Stomach smooth muscle (tissue), 2 donors: ENCODE measurements around the gene EMC9.

Experiments
- H3K27ac ChIP-seq: one replicate; pipeline ENCODE4 v1.7.0; 2013; ENCODE audit warnings: mild to moderate bottlenecking, low read length, inconsistent platforms
- H3K27me3 ChIP-seq, 2 donors: one replicate each; pipeline ENCODE4 v1.7.0; 2013; ENCODE audit warnings: low read length in 2 of 2; ENCODE audit not compliant: insufficient read depth in 2 of 2, control insufficient read depth in 1 of 2
- H3K36me3 ChIP-seq, 2 donors: one replicate each; pipeline ENCODE4 v1.7.0; 2013; ENCODE audit warnings: low read length in 2 of 2; ENCODE audit not compliant: control insufficient read depth in 2 of 2, insufficient read depth in 2 of 2
- H3K4me1 ChIP-seq: one replicate; pipeline ENCODE4 v1.7.0; 2013; ENCODE audit warnings: low read length; ENCODE audit not compliant: control insufficient read depth, insufficient read depth
- H3K4me3 ChIP-seq, 2 donors: one replicate each; pipeline ENCODE4 v1.7.0; 2013; ENCODE audit warnings: low read length in 2 of 2
- H3K9ac ChIP-seq, 2 donors: one replicate each; pipeline ENCODE4 v1.7.0; 2013; ENCODE audit warnings: low read length in 2 of 2, mild to moderate bottlenecking in 1 of 2
- H3K9me3 ChIP-seq, 2 donors: one replicate each; pipeline ENCODE4 v1.7.0; 2013; ENCODE audit warnings: low read length in 2 of 2; ENCODE audit not compliant: control insufficient read depth in 2 of 2
- donor health status: healthy.
- donor health status: Pancreatic carcinoma.

The EMC9 gene

GRCh38 chr14:24130380-24130716 is 11.0 kb downstream of the EMC9 start, which contains the start of gene FITM1:
Gene FITM1, plus strand, starts transcription at chr14:24130659. Its CDS starts 905 bp downstream, at chr14:24131564.
- no peaks in the 10 kb centered on the region for H3K36me3 ChIP-seq
- no peaks in the 10 kb centered on the region for H3K9me3 ChIP-seq
- peaks cover 1% of the 10 kb centered on the region for H3K4me1 ChIP-seq
- H3K27ac ChIP-seq: no peak within 1 kb of the TSS
- no peak within 1 kb of the TSS for H3K9ac ChIP-seq
- no peaks in the 10 kb centered on the region for H3K27me3 ChIP-seq
- no peak within 1 kb of the TSS for H3K4me3 ChIP-seq

- Histone ChIP-seq H3K4me1 (no peaks in the 10 kb centered on the region), H3K4me3 (no peak overlapping the region)
These were observed 11.9 kb downstream of the EMC9 start for GRCh38 chr14:24129410-24129998.

GRCh38 chr14:24127673-24128072 is 13.7 kb downstream of the EMC9 start:
- H3K9me3 ChIP-seq: no peaks in the 10 kb centered on the region
- H3K4me1 ChIP-seq: no peaks in the 10 kb centered on the region
- no peak overlapping the region for H3K4me3 ChIP-seq
- no peak overlapping the region for H3K27ac ChIP-seq
- H3K36me3 ChIP-seq: peaks cover 8 to 9% of the 10 kb centered on the region in 2 donors
- H3K9ac ChIP-seq: no peak overlapping the region
- no peaks in the 10 kb centered on the region for H3K27me3 ChIP-seq

More at GRCh38 chr14:24129410-24129998, 11.9 kb downstream of the EMC9 start:
- Histone ChIP-seq H3K9ac (no peak overlapping the region), H3K36me3 (no peaks in the 10 kb centered on the region), H3K27ac (no peak overlapping the region), H3K9me3 (no peaks in the 10 kb centered on the region), H3K27me3 (no peaks in the 10 kb centered on the region)

- no peak overlapping the region for H3K9ac ChIP-seq
- no peaks in the 10 kb centered on the region for H3K9me3 ChIP-seq
- no peaks in the 10 kb centered on the region for H3K4me1 ChIP-seq
- no peaks in the 10 kb centered on the region for H3K27me3 ChIP-seq
- no peak overlapping the region for H3K27ac ChIP-seq
- no peak overlapping the region for H3K4me3 ChIP-seq
- peaks cover 11 to 13% of the 10 kb centered on the region in 2 donors for H3K36me3 ChIP-seq
These were observed 14.5 kb downstream of the EMC9 start for GRCh38 chr14:24126939-24127338.

GRCh38 chr14:24123424-24124417 is 17.7 kb downstream of the EMC9 start:
- Histone ChIP-seq H3K36me3 (peaks cover 34 to 36% of the 10 kb centered on the region in 2 donors), H3K4me1 (no peaks in the 10 kb centered on the region), H3K9ac (no peak overlapping the region), H3K4me3 (no peak overlapping the region), H3K9me3 (no peaks in the 10 kb centered on the region), H3K27me3 (no peaks in the 10 kb centered on the region), H3K27ac (no peak overlapping the region)

GRCh38 chr14:24122898-24123297 is 18.5 kb downstream of the EMC9 start:
- Histone ChIP-seq H3K36me3 (peaks cover 42 to 44% of the 10 kb centered on the region in 2 donors), H3K9me3 (no peaks in the 10 kb centered on the region), H3K4me3 (no peak overlapping the region), H3K27me3 (no peaks in the 10 kb centered on the region), H3K4me1 (no peaks in the 10 kb centered on the region), H3K27ac (no peak overlapping the region), H3K9ac (no peak overlapping the region)

GRCh38 chr14:24122416-24122815 is 19.0 kb downstream of the EMC9 start:
- no peaks in the 10 kb centered on the region for H3K4me1 ChIP-seq
- peaks cover 47% of the 10 kb centered on the region in 2 donors for H3K36me3 ChIP-seq
- no peak overlapping the region for H3K4me3 ChIP-seq
- no peak overlapping the region for H3K9ac ChIP-seq
- no peaks in the 10 kb centered on the region for H3K9me3 ChIP-seq
- H3K27me3 ChIP-seq: no peaks in the 10 kb centered on the region
- no peak overlapping the region for H3K27ac ChIP-seq

- H3K9me3 ChIP-seq: no peaks in the 10 kb centered on the region
- peaks cover 5% of the 10 kb centered on the region for H3K4me1 ChIP-seq
- no peak overlapping the region for H3K27ac ChIP-seq
- H3K9ac ChIP-seq: no peak overlapping the region
- H3K4me3 ChIP-seq: no peak overlapping the region
- H3K36me3 ChIP-seq: peaks cover 47 to 51% of the 10 kb centered on the region in 2 donors
- no peaks in the 10 kb centered on the region for H3K27me3 ChIP-seq
These were observed 20.2 kb downstream of the EMC9 start for GRCh38 chr14:24121210-24121609.

- Histone ChIP-seq H3K36me3 (peaks cover 47 to 51% of the 10 kb centered on the region in 2 donors), H3K27me3 (no peaks in the 10 kb centered on the region), H3K9me3 (no peaks in the 10 kb centered on the region), H3K9ac (no peak overlapping the region), H3K4me1 (peaks cover 18% of the 10 kb centered on the region), H3K4me3 (no peak overlapping the region), H3K27ac (no peak overlapping the region)
These were observed 21.7 kb downstream of the EMC9 start for GRCh38 chr14:24119691-24120090.

GRCh38 chr14:24117179-24117578 is 24.2 kb downstream of the EMC9 start:
- H3K4me1 ChIP-seq: peaks cover 18% of the 10 kb centered on the region
- no peaks in the 10 kb centered on the region for H3K9me3 ChIP-seq
- H3K36me3 ChIP-seq: peaks cover 36 to 38% of the 10 kb centered on the region in 2 donors
- no peak overlapping the region for H3K27ac ChIP-seq
- no peak overlapping the region for H3K4me3 ChIP-seq
- H3K9ac ChIP-seq: no peak overlapping the region
- no peaks in the 10 kb centered on the region for H3K27me3 ChIP-seq
